Transverse colon (tissue), 3 donors: ENCODE results near the gene MAP1LC3B.

Source experiments
- CTCF ChIP-seq, 5 experiments: fragments of 200-600 bp in 3 of 5; fragments of 450-650 bp in 2 of 5; sonication (generic) in 3 of 5; IDR thresholded peaks; 1 replicate in 2 of 5; 2 replicates in 3 of 5; pipeline ENCODE4 v1.5.1; 2016 to 2017; ENCODE audit warnings: antibody characterized with exemption in 5 of 5, inconsistent platforms in 3 of 5, mild to moderate bottlenecking in 2 of 5, moderate library complexity in 1 of 5
- POLR2A ChIP-seq: fragments of 450-650 bp; IDR thresholded peaks from one replicate; pipeline ENCODE4 v1.6.1; 2016; ENCODE audit warnings: antibody characterized with exemption, mild to moderate bottlenecking, moderate library complexity

- TF ChIP-seq CTCF (IDR thresholded peaks at IDR 0.05) (no peak), POLR2A (no peak)
Measured at GRCh38 chr16:87443016-87443415, 50.9 kb downstream of the MAP1LC3B start.
